ENCODE results near the gene FBLN5. TPM values are rescaled to one million over a fixed set of nuclear protein-coding genes. Genes with fewer than 3 reads are reported as not detected.
"Not testable (repeated sequence)": the region's sequence is repeated elsewhere in the genome, so short reads cannot be mapped to it uniquely, and the experiment has no call there.

FBLN5 gene
- total RNA-seq, 2 experiments from 2014 or later = 1.2 to 1.6 TPM

- H3K9me3 Mint-ChIP-seq = no peaks in the 10 kb centered on the region
- no peak overlapping the region for H3K4me3 Mint-ChIP-seq
- no peaks in the 10 kb centered on the region for H3K36me3 Mint-ChIP-seq (ENCODE audit: low read depth)
- no peak overlapping the region for H3K27ac Mint-ChIP-seq
- intact Hi-C loops (cut with micrococcal nuclease) = no loop called here
- H3K4me1 Mint-ChIP-seq (ENCODE audit: low read depth) = peaks cover 77% of the 10 kb centered on the region
- no peaks in the 10 kb centered on the region for H3K27me3 Mint-ChIP-seq (ENCODE audit: low read depth)
- DNase-seq = no peak
- CTCF ChIA-PET = interaction anchor here (0.5 kb wide), 1 partner anchor 18 kb away, joined by 3 read pairs; no protein-coding TSS in a partner anchor
Observed at GRCh38 chr14:91876492-91876891, 71.0 kb downstream of the FBLN5 start.

DNA sequence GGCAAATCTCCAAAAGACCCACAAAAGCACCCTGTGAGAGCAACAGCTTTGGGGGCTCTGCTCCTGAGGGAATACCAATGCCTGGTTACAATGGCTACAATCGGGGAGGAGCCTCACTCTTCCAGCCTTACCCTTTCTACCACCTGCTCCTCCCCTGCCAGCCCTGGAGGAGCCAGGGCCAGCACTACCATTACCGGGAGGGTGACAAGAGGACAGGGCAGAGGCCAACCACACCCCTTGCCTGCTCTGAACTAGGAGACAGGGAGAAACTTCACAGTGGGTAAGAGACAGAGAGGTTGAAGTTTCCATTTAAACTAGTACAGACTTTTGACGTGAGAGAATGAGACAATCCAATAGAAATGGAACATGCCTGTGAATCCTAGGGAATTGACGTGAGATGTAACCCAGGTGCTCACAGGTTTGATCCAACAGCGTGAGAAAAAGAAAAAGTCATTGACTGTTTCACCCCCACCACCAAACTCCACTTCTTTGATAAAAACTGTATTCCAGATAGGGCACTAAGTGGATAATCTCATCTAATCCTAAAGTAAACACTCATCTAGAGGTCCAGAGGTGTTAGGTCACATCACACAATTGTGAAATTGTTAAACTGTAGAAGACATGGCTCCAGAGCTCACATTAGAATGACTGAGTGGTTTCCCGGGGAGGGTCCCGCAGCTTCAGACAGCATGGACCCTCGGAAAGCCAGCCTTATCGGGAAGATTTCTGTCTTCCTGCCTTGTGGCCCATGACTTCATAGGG is 71.8 kb downstream of the FBLN5 start:
- no peaks in the 10 kb centered on the region for H3K9me3 Mint-ChIP-seq
- H3K27ac Mint-ChIP-seq = no peak overlapping the region
- no peak for DNase-seq
- H3K4me1 Mint-ChIP-seq (ENCODE audit: low read depth) = peaks cover 76% of the 10 kb centered on the region
- intact Hi-C loops (cut with micrococcal nuclease) = no loop called here
- H3K27me3 Mint-ChIP-seq (ENCODE audit: low read depth) = no peaks in the 10 kb centered on the region
- H3K36me3 Mint-ChIP-seq (ENCODE audit: low read depth) = no peaks in the 10 kb centered on the region
- no peak overlapping the region for H3K4me3 Mint-ChIP-seq
- CTCF ChIA-PET = interaction anchor here (0.5 to 3.4 kb wide), 3 partner anchors 12 to 35 kb away, joined by 3 to 12 read pairs (median 8); no protein-coding TSS in a partner anchor

GRCh38 chr14:91873471-91874415 is 73.8 kb downstream of the FBLN5 start:
- CTCF ChIA-PET = interaction anchor here (1.2 to 3.4 kb wide), 7 partner anchors 9 to 123 kb away, joined by 3 to 13 read pairs (median 5); no protein-coding TSS in a partner anchor
- Mint-ChIP-seq H3K27me3 (ENCODE audit: low read depth) (no peaks in the 10 kb centered on the region), H3K27ac (peak overlapping the region; percentile 74), H3K4me1 (ENCODE audit: low read depth) (peaks cover 80% of the 10 kb centered on the region), H3K4me3 (peak overlapping the region; percentile 57), H3K36me3 (ENCODE audit: low read depth) (no peaks in the 10 kb centered on the region), H3K9me3 (no peaks in the 10 kb centered on the region)
- intact Hi-C loops (cut with micrococcal nuclease) = loop anchor here (1.0 to 5.0 kb wide), 7 partner anchors 15 to 779 kb away; partner anchors contain the start of genes PPP4R3A and TRIP11
- peak; percentile 91 for DNase-seq

GRCh38 chr14:91872517-91873470 is 74.7 kb downstream of the FBLN5 start:
- Mint-ChIP-seq H3K4me3 (peak overlapping the region; percentile 57), H3K36me3 (ENCODE audit: low read depth) (no peaks in the 10 kb centered on the region), H3K27ac (peak overlapping the region; percentile 74), H3K27me3 (ENCODE audit: low read depth) (no peaks in the 10 kb centered on the region), H3K9me3 (no peaks in the 10 kb centered on the region), H3K4me1 (ENCODE audit: low read depth) (peaks cover 87% of the 10 kb centered on the region)
- peak; percentile 53 for DNase-seq
- CTCF ChIA-PET = interaction anchor here (1.0 to 3.4 kb wide), 7 partner anchors 9 to 124 kb away, joined by 3 to 13 read pairs (median 4); no protein-coding TSS in a partner anchor
- intact Hi-C loops (cut with micrococcal nuclease) = loop anchor here (1.0 to 5.0 kb wide), 7 partner anchors 14 to 780 kb away; partner anchors contain the start of genes PPP4R3A and TRIP11

DNA sequence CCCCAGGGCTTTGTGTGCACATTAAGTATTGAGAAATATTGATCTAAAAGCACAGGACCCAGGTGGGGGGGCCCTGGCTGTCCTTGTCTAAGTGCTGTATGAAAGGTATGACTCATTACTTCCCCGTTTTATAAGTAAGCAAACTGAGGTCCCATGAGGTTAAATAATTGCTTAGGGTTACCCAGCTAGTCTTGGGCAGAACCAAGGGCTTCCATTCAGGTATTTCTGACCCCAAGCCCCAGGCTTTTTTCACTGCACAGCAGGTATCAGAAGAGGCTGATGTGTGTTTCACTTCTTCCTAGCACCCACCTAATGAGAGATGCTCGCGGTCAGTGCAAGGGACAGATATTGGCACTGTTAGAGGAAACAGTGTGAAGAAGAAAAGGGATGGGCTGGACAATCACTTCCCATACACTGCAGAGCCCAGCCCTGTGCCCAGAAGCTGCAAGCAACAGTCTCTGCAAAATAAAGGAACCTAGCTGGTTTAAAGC is 75.4 kb downstream of the FBLN5 start:
- H3K9me3 Mint-ChIP-seq = no peaks in the 10 kb centered on the region
- CTCF ChIA-PET = interaction anchor here (0.9 to 3.4 kb wide), 7 partner anchors 9 to 124 kb away, joined by 3 to 13 read pairs (median 3); no protein-coding TSS in a partner anchor

DNA sequence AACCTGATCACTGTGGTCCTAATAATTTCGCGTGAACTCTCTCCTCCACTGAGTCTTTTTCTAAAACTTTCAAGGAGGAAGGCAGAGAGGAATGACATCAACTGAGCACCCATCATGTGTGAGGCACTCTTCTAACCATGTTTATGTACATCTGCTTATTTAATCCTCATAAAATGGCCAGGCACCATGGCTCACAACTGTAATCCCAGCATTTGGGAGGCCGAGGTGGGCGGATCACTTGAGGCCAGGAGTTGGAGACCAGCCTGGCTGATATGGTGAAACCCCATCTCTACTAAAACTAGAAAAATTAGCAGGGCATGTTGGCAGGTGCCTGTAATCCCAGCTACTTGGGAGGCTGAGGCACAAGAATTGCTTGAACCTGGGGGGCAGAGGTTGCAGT is 76.1 kb downstream of the FBLN5 start:
- not testable (repeated sequence) for H3K36me3 Mint-ChIP-seq (ENCODE audit: low read depth); H3K9me3 Mint-ChIP-seq; H3K27me3 Mint-ChIP-seq (ENCODE audit: low read depth); H3K4me3 Mint-ChIP-seq; DNase-seq
- CTCF ChIA-PET = interaction anchor here (0.9 to 3.3 kb wide), 3 partner anchors 12 to 28 kb away, joined by 3 to 13 read pairs (median 5); no protein-coding TSS in a partner anchor
- Mint-ChIP-seq H3K27ac (peak overlapping the region; percentile 74), H3K4me1 (ENCODE audit: low read depth) (peaks cover 83% of the 10 kb centered on the region)
- intact Hi-C loops (cut with micrococcal nuclease) = loop anchor here (2.0 to 5.0 kb wide), 5 partner anchors 171 to 781 kb away; partner anchors contain the start of genes PPP4R3A and TRIP11

More for the DNA sequence above, 75.4 kb downstream of the FBLN5 start:
- peak overlapping the region; percentile 74 for H3K27ac Mint-ChIP-seq
- intact Hi-C loops (cut with micrococcal nuclease) = loop anchor here (2.0 to 5.0 kb wide), 6 partner anchors 13 to 780 kb away; partner anchors contain the start of genes PPP4R3A and TRIP11
- peak; percentile 71 for DNase-seq
- H3K27me3 Mint-ChIP-seq (ENCODE audit: low read depth) = no peaks in the 10 kb centered on the region
- H3K4me1 Mint-ChIP-seq (ENCODE audit: low read depth) = peaks cover 87% of the 10 kb centered on the region
- no peaks in the 10 kb centered on the region for H3K36me3 Mint-ChIP-seq (ENCODE audit: low read depth)
- H3K4me3 Mint-ChIP-seq = peak overlapping the region; percentile 57

- peak overlapping the region; percentile 66 for H3K4me3 Mint-ChIP-seq
- H3K9me3 Mint-ChIP-seq = no peaks in the 10 kb centered on the region
- peak overlapping the region; percentile 96 for H3K27ac Mint-ChIP-seq
- H3K36me3 Mint-ChIP-seq (ENCODE audit: low read depth) = no peaks in the 10 kb centered on the region
- no peaks in the 10 kb centered on the region for H3K27me3 Mint-ChIP-seq (ENCODE audit: low read depth)
- CTCF ChIA-PET = no interaction called here
- intact Hi-C loops (cut with micrococcal nuclease) = loop anchor here (1.0 to 5.0 kb wide), 6 partner anchors 35 to 781 kb away; partner anchors contain the start of genes PPP4R3A and TRIP11
- no peak for DNase-seq
- peaks cover 83% of the 10 kb centered on the region for H3K4me1 Mint-ChIP-seq (ENCODE audit: low read depth)
Observed at GRCh38 chr14:91870890-91871289, 76.6 kb downstream of the FBLN5 start.

GRCh38 chr14:91870001-91870400 is 77.5 kb downstream of the FBLN5 start:
- intact Hi-C loops (cut with micrococcal nuclease) = loop anchor here (1.0 to 5.0 kb wide), 6 partner anchors 34 to 782 kb away; partner anchors contain the start of genes PPP4R3A and TRIP11
- Mint-ChIP-seq H3K36me3 (ENCODE audit: low read depth) (no peaks in the 10 kb centered on the region), H3K4me3 (peak overlapping the region; percentile 66), H3K4me1 (ENCODE audit: low read depth) (peaks cover 82% of the 10 kb centered on the region), H3K9me3 (no peaks in the 10 kb centered on the region), H3K27ac (peak overlapping the region; percentile 96), H3K27me3 (ENCODE audit: low read depth) (no peaks in the 10 kb centered on the region)
- peak; percentile 87 for DNase-seq
- CTCF ChIA-PET = interaction anchor here (1.1 to 1.4 kb wide), 2 partner anchors 10 to 11 kb away, joined by 3 to 5 read pairs; no protein-coding TSS in a partner anchor

GRCh38 chr14:91869556-91869955 is 77.9 kb downstream of the FBLN5 start:
- CTCF ChIA-PET = interaction anchor here (1.1 to 1.4 kb wide), 2 partner anchors 11 kb away, joined by 3 to 5 read pairs; no protein-coding TSS in a partner anchor
- DNase-seq = no peak
- Mint-ChIP-seq H3K4me3 (peak overlapping the region; percentile 66), H3K4me1 (ENCODE audit: low read depth) (peaks cover 85% of the 10 kb centered on the region), H3K9me3 (no peaks in the 10 kb centered on the region), H3K27me3 (ENCODE audit: low read depth) (no peaks in the 10 kb centered on the region), H3K36me3 (ENCODE audit: low read depth) (no peaks in the 10 kb centered on the region), H3K27ac (peak overlapping the region; percentile 96)
- intact Hi-C loops (cut with micrococcal nuclease) = loop anchor here (5.0 kb wide), 1 partner anchor 622 kb away; no protein-coding TSS in a partner anchor

DNA sequence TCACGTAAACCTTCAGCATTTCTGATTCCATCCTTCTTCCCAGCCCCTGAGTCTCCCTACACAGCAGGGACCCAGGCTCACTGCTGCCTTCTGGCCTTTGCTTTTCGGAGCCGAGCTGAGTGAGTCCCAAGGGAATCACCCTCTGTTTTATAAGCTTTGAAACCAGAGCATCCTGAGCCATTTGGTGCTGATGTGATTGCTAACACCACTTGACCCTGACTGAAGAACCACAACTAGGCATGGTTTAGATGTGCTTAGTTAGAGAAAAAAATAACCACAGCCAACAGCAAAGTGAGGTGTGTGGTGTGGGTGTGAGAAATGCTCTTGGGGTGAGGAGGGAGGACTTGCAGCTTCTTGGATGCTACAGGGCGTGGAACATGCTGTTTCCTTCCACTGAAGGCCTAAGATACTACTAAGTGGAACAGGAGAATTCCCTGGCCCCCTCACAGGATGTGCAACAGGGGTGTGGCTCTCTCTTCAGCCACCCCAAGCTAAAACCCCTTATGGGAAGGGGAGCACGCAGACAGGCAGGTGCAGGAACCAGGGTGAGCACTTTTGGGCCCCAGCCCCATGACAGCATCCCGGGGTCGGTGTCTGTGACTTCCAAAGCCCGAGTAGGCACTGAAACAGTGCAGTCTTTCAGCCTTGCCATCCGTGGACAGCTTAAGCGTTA is 80.0 kb downstream of the FBLN5 start, which contains the start of gene TC2N:
Gene TC2N (minus strand): TSS at position 221 of the 673 bp plus-strand sequence. CDS start 53,767 bp downstream, outside the sequence.
- Mint-ChIP-seq H3K9me3 (no peaks in the 10 kb centered on the region), H3K4me3 (peak within 1 kb of the TSS; percentile 73), H3K36me3 (ENCODE audit: low read depth) (no peaks in the 10 kb centered on the region), H3K27me3 (ENCODE audit: low read depth) (no peaks in the 10 kb centered on the region), H3K27ac (peak within 1 kb of the TSS; percentile 96), H3K4me1 (ENCODE audit: low read depth) (peaks cover 78% of the 10 kb centered on the region)
- intact Hi-C loops (cut with micrococcal nuclease) = loop anchor here (5.0 kb wide), 1 partner anchor 620 kb away; no protein-coding TSS in a partner anchor
- DNase-seq = peak; percentile 76
- CTCF ChIA-PET = interaction anchor here (0.7 to 1.6 kb wide), 5 partner anchors 24 to 76 kb away, joined by 3 to 6 read pairs (median 4); no protein-coding TSS in a partner anchor
